Activated naive CD4-positive, alpha-beta T cell treated with Interleukin-2 at 50 U/mL for 16 hours (primary cell): Measurements from ENCODE around the gene TANGO2.
A peak's percentile ranks its signal among the peaks of the same experiment; 100 is the strongest.

ENCODE experiments used
- DNase-seq: peaks from one replicate; pipeline ENCODE4 v3.0.0-alpha.2; 2020

Gene TANGO2

GRCh38 chr22:20089226-20089976 lies 68.5 kb downstream of the TANGO2 start:
- DNase-seq: no peak

- DNase-seq: no peak
Observed at GRCh38 chr22:20089977-20090729, 69.2 kb downstream of the TANGO2 start.

- no peak for DNase-seq
Observed at GRCh38 chr22:20090730-20091240, 69.9 kb downstream of the TANGO2 start.

- no peak for DNase-seq
Observed at GRCh38 chr22:20091690-20092476, 71.0 kb downstream of the TANGO2 start.

GRCh38 chr22:20092477-20092854 lies 71.6 kb downstream of the TANGO2 start:
- no peak for DNase-seq

GRCh38 chr22:20093418-20094196 lies 72.7 kb downstream of the TANGO2 start:
- no peak for DNase-seq

- no peak for DNase-seq
Observed at GRCh38 chr22:20094197-20094807, 73.4 kb downstream of the TANGO2 start.

GRCh38 chr22:20095521-20095920 lies 74.6 kb downstream of the TANGO2 start:
- DNase-seq: peak; percentile 55

GRCh38 chr22:20096574-20097420 lies 75.9 kb downstream of the TANGO2 start:
- no peak for DNase-seq

GRCh38 chr22:20099099-20099711 lies 78.3 kb downstream of the TANGO2 start:
- no peak for DNase-seq

GRCh38 chr22:20101638-20102037 lies 80.7 kb downstream of the TANGO2 start:
- no peak for DNase-seq

GRCh38 chr22:20102203-20102780 lies 81.4 kb downstream of the TANGO2 start:
- DNase-seq: no peak

GRCh38 chr22:20105456-20106204 lies 84.7 kb downstream of the TANGO2 start:
- no peak for DNase-seq

GRCh38 chr22:20106205-20106848 lies 85.4 kb downstream of the TANGO2 start:
- no peak for DNase-seq

GRCh38 chr22:20106849-20107237 lies 85.9 kb downstream of the TANGO2 start:
- DNase-seq: no peak

GRCh38 chr22:20107471-20107901 lies 86.6 kb downstream of the TANGO2 start:
- DNase-seq: no peak

- no peak for DNase-seq
Observed at GRCh38 chr22:20107951-20108756, 87.2 kb downstream of the TANGO2 start.

GRCh38 chr22:20108757-20109230 lies 87.9 kb downstream of the TANGO2 start:
- no peak for DNase-seq
